AG09319 (cell line): ENCODE data around the gene RDH13.
"Not testable (repeated sequence)": the region's sequence is repeated elsewhere in the genome, so short reads cannot be mapped to it uniquely, and the experiment has no call there.

ENCODE experiments used
- DNase-seq: peaks from one replicate; pipeline ENCODE4 v3.0.0-alpha.2; 2010; ENCODE audit warnings: low read depth; ENCODE audit errors: extremely low read depth
- TF ChIP-seq, protein P1 (sequence below): IDR thresholded peaks from 2 replicates; pipeline ENCODE4 v1.5.1; 2011; ENCODE audit warnings: low read depth, mild to moderate bottlenecking, inconsistent platforms, low read length, moderate library complexity

The RDH13 gene

GRCh38 chr19:55070466-55071128 lies 7.6 kb upstream of the RDH13 start:
- TF ChIP-seq, protein P1, sequence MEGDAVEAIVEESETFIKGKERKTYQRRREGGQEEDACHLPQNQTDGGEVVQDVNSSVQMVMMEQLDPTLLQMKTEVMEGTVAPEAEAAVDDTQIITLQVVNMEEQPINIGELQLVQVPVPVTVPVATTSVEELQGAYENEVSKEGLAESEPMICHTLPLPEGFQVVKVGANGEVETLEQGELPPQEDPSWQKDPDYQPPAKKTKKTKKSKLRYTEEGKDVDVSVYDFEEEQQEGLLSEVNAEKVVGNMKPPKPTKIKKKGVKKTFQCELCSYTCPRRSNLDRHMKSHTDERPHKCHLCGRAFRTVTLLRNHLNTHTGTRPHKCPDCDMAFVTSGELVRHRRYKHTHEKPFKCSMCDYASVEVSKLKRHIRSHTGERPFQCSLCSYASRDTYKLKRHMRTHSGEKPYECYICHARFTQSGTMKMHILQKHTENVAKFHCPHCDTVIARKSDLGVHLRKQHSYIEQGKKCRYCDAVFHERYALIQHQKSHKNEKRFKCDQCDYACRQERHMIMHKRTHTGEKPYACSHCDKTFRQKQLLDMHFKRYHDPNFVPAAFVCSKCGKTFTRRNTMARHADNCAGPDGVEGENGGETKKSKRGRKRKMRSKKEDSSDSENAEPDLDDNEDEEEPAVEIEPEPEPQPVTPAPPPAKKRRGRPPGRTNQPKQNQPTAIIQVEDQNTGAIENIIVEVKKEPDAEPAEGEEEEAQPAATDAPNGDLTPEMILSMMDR = no peak
- DNase-seq = no peak

DNA sequence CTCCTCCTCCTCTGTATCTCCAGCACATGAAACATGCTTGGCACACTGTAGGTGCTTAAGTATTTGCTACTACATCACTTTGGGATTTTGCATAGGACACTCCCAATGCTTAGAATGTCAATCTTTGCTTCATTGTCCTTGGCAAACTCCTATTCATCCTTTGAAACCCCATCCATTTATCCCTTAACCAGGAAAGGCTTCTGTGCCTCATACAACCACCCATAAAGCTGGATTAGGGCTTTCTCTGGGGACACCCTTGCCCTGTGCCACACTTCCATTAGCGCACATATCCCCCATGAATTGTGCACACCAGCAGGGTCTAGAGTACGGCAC lies 6.9 kb upstream of the RDH13 start:
- TF ChIP-seq, protein P1 = no peak
- DNase-seq = no peak

- DNase-seq = no peak
- TF ChIP-seq, protein P1 = no peak
Observed at GRCh38 chr19:55068950-55069864, 6.3 kb upstream of the RDH13 start.

GRCh38 chr19:55067869-55068268 lies 4.9 kb upstream of the RDH13 start:
- TF ChIP-seq, protein P1 = no peak
- DNase-seq = no peak

GRCh38 chr19:55066107-55066709 lies 3.3 kb upstream of the RDH13 start:
- TF ChIP-seq, protein P1 = no peak
- DNase-seq = no peak

- DNase-seq = not testable (repeated sequence)
Observed at GRCh38 chr19:55065516-55065915, 2.6 kb upstream of the RDH13 start.

DNA sequence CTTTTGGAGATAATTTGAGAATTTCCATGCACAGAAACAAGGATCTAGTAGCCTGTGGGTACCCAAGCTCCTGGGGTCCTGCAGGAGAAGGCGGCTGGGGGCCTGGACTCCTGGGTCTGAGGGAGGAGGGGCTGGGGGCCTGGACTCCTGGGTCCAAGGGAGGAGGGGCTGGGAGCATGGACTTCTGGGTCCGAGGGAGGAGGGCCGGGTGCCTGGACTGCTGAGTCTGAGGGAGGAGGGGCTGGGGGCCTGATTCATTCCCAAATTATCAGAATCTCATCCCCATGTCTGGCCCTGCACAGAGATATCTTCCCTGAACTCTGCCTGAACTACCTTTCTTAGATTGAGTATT lies 520 bp upstream of the RDH13 start:
- TF ChIP-seq, protein P1 = no peak

DNA sequence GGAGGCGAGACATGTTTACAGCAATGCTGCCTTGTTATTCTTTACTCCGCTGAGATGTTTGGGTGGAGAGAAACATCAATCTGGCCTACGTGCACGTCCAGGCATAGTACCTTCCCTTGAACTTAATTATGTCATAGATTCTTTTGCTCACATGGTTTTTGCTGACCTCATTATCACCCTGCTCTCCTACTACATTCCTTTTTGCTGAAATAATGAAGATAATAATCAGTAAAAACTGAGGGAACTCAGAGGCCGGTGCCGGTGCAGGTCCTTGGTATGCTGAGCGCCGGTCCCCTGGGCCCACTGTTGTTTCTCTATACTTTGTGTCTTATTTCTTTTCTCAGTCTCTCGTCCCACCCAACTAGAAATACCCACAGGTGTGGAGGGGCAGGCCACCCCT lies 2.7 kb downstream of the RDH13 start:
- not testable (repeated sequence) for DNase-seq

More for the DNA sequence above, 520 bp upstream of the RDH13 start:
- DNase-seq = no peak
